Psoas muscle (tissue), 8 donors: ENCODE data around the gene TFPI. TPM values are rescaled to one million over a fixed set of nuclear protein-coding genes. Genes with fewer than 3 reads are reported as not detected.

Experiments used
- ATAC-seq, 4 donors: fragments of 200-7000 bp; cut with Tn5 transposase; one replicate each; pipeline ENCODE4 v1.9.1; 2020; ENCODE audit warnings: moderate library complexity in 3 of 4, mild to moderate bottlenecking in 2 of 4
- DNase-seq, 2 donors: peaks; one replicate each; pipeline ENCODE4 v3.0.0-alpha.2; 2020
- H3K27ac ChIP-seq: fragments of 200-600 bp; one replicate; pipeline ENCODE4 v1.8.0; 2022
- H3K27me3 ChIP-seq, 3 donors: fragments of 200-600 bp in 1 of 3; one replicate each; pipeline versions ENCODE4 v1.6.1 to v1.8.0; 2013 to 2022; ENCODE audit warnings: low read length in 2 of 3, mild to moderate bottlenecking in 2 of 3, moderate library complexity in 1 of 3; ENCODE audit not compliant: insufficient read depth in 3 of 3
- H3K36me3 ChIP-seq, 2 donors: fragments of 200-600 bp in 1 of 2; one replicate each; pipeline versions ENCODE4 v1.6.1 to v1.8.0; 2013 to 2022; ENCODE audit warnings: low read depth in 1 of 2, mild to moderate bottlenecking in 1 of 2, moderate library complexity in 1 of 2; ENCODE audit not compliant: insufficient read depth in 1 of 2
- H3K4me1 ChIP-seq: fragments of 200-600 bp; one replicate; pipeline ENCODE4 v1.8.0; 2022
- H3K4me3 ChIP-seq: fragments of 200-600 bp; one replicate; pipeline ENCODE4 v1.8.0; 2022; ENCODE audit warnings: mild to moderate bottlenecking
- H3K9me3 ChIP-seq: fragments of 200-600 bp; one replicate; pipeline ENCODE4 v1.8.0; 2022
- WGBS, 3 donors: extraction: QIAGEN DNeasy Blood & Tissue Kit; methylation state at CpG; one replicate each; pipeline versions ENCODE4 v1.1.6 to v1.1.7; 2013; 5-methylcytosine and 5-hydroxymethylcytosine counted together
- intact Hi-C, 2 donors: fragments of 100-400 bp; cut with DNase I; formaldehyde crosslinking; loops; one replicate each; pipeline versions ENCODE4 v1.11.0 to v1.14.2; 2022
- polyA plus RNA-seq, 3 donors: library from polyadenylated mRNA; stranded (reverse); fragments of 200-250 nt; gene quantifications; one replicate each; pipeline ENCODE4 v1.2.3, GENCODE V29; 2013
- total RNA-seq, 4 donors: library from RNA; stranded (reverse); fragmentation: NEBNext Ultra II Directional in 2 of 4; extraction: Animal tissue kit (Norgen Biotek cat#: 25700) in 2 of 4; gene quantifications; one replicate each; pipeline versions ENCODE4 v1.2.1 to v1.2.4, GENCODE V29; 2021 to 2023
- TF ChIP-seq, protein P1 (sequence below): fragments of 200-600 bp; IDR thresholded peaks from one replicate; pipeline ENCODE4 v1.8.0; 2022; ENCODE audit warnings: antibody characterized with exemption
- donor health status: healthy with polysubstance abuse.
- donor health status: DM: no; HTN: no; CAD: no; lungs with moderate emphysema.
- donor health status: Bipolar disorder and iron deficiency.
- donor health status: healthy.
- donor health status: DM: yes; HTN: yes; CAD: no.
- donor health status: DM: no; HTN: no; CAD: no.
- donor health status: DM: no; HTN: no; CAD: no.
- donor health status: DM: yes; HTN: yes; CAD: no.

The TFPI gene
- total and polyA plus RNA-seq, 7 donors: 15.0 to 96.0 (median 42.6) TPM

DNA sequence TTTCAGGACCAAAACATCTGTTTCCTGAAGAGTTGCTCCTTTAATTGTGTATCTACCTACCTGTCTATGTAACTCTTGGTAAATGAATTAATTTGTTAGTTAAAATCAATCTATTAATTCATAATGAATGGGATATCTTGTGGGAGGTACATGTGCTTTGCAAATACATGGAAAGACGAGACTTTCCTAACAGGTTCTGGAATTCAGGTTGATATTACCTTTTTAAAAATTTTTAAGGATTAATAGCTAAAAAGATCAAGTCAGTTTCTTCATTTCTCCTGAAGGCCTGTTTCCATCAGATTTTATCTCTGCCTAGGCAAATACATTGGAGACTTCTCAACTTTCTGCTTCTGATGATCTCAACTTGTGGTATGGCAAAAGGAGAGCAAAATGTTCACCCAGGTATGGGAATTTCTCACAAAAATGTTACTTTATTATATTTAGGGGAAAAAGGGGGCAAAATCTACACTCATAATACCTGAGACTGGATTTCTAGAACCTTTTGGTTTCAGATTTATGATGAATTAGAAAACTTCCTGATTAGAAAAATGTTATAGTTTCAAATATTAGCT, 7.4 kb downstream of the TFPI start:
- DNase-seq (no peak), ATAC-seq (no peak)
- Histone ChIP-seq H3K27me3 (no peaks in the 10 kb centered on the region), H3K27ac (peak overlapping the region; percentile 67), H3K9me3 (no peaks in the 10 kb centered on the region), H3K4me1 (peaks cover 59% of the 10 kb centered on the region), H3K36me3 (peaks cover 2 to 3% of the 10 kb centered on the region in 2 donors), H3K4me3 (peak overlapping the region; percentile 9)
- TF ChIP-seq, protein P1, sequence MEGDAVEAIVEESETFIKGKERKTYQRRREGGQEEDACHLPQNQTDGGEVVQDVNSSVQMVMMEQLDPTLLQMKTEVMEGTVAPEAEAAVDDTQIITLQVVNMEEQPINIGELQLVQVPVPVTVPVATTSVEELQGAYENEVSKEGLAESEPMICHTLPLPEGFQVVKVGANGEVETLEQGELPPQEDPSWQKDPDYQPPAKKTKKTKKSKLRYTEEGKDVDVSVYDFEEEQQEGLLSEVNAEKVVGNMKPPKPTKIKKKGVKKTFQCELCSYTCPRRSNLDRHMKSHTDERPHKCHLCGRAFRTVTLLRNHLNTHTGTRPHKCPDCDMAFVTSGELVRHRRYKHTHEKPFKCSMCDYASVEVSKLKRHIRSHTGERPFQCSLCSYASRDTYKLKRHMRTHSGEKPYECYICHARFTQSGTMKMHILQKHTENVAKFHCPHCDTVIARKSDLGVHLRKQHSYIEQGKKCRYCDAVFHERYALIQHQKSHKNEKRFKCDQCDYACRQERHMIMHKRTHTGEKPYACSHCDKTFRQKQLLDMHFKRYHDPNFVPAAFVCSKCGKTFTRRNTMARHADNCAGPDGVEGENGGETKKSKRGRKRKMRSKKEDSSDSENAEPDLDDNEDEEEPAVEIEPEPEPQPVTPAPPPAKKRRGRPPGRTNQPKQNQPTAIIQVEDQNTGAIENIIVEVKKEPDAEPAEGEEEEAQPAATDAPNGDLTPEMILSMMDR: no peak
- WGBS, 3 donors: 92 to 96% (median 92%) methylated on average over 1 of the region's 1 CpG
- intact Hi-C loops: no loop called here

DNA sequence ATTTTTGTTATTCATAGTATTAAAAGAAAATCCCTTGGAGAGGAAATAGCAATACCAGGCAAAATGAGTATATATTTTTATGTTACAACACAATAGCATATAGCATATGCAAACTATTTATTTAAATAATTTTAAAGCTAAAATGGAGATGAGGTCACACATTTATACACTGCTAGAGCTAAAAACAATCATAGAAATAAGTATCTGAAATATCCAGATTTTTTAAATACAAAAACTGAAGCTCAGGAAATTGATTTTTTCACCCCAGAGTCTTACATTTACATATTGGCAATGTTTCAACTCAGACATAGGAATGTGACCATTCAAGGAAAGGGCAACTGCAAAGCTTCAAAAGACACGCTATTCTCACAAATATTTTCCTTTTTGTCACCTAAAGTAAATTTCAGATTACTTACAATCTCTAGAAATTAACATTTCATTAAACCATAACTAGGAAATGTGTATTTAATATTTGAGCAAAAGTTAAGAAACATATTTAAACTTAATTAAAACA, 8.9 kb downstream of the TFPI start:
- TF ChIP-seq, protein P1: no peak
- intact Hi-C loops: no loop called here
- Histone ChIP-seq H3K4me1 (peaks cover 60% of the 10 kb centered on the region), H3K4me3 (peak overlapping the region; percentile 6), H3K36me3 (peaks cover 0 to 3% of the 10 kb centered on the region in 2 donors), H3K9me3 (no peaks in the 10 kb centered on the region), H3K27me3 (no peaks in the 10 kb centered on the region), H3K27ac (peak overlapping the region; percentile 67)
- ATAC-seq (no peak), DNase-seq (no peak)
- 82 to 91% (median 88%) methylated on average over 1 of the region's 1 CpG for WGBS, 3 donors

DNA sequence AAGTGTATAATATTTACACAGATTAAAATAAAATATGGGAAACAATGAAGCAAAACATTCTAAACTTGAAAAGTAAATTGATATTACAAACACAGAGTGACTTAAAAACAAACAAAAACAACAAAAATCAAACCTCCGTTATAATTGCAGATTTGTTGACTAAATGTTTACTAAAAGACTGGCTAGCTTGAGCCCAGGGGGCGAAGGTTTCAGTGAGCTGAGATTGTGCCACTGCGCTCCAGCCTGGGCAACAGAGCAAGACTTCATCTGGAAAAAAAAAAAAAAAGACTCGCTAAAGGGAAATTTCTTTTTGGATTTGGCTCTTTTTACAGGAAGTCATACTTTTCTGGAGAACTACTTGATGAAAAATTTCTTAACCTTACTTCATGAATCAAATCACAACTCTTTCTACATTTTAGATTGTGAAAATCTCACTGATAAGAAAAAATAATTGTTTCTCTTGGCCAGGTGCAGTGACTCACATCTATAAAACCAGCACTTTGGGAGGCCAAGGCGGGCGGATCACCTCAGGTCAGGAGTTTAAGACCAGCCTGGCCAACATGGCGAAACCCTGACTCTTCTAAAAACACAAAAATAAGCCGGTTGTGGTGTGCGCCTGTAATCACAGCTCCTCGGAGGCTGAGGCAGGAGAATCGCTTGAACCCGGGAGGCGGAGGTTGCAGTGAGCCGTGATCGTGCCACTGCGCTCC, 9.7 kb downstream of the TFPI start:
- Histone ChIP-seq H3K27ac (peak overlapping the region; percentile 67), H3K9me3 (no peaks in the 10 kb centered on the region), H3K4me3 (peak overlapping the region; percentile 9), H3K36me3 (peaks cover 0 to 3% of the 10 kb centered on the region in 2 donors), H3K4me1 (peaks cover 57% of the 10 kb centered on the region), H3K27me3 (no peaks in the 10 kb centered on the region)
- ATAC-seq (no peak), DNase-seq (peak in 1 of 2 donors; percentile 50)
- 84 to 90% (median 88%) methylated on average over 16 of the region's 16 CpGs for WGBS, 3 donors
- intact Hi-C loops: no loop called here
- TF ChIP-seq, protein P1: no peak

DNA sequence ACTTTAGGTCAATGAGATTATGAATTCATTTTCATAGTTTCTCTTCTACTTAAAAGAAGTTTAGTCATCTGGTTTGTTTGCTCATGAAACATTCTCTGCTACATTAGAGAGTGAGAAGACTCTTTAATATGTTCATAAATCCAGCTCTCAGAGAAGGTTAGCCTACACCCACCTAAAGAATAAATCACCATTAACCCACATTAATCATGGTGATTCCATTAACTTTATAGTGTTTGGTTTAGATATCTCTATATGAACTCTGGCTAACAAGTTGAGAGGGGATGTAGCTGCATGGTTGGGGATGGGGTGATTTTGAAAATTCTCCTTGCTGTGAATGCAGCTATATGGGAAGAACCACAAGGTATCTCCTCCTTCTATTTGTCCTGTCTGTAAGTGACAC, 10.7 kb downstream of the TFPI start:
- H3K4me1 ChIP-seq: peaks cover 47% of the 10 kb centered on the region
- DNase-seq (no peak), ATAC-seq (no peak)
- H3K36me3 ChIP-seq: peaks cover 0 to 5% of the 10 kb centered on the region in 2 donors
- no peaks in the 10 kb centered on the region for H3K9me3 ChIP-seq
- H3K27me3 ChIP-seq: no peaks in the 10 kb centered on the region
- peak overlapping the region; percentile 67 for H3K27ac ChIP-seq
- H3K4me3 ChIP-seq: peak overlapping the region; percentile 4
- intact Hi-C loops: no loop called here
- TF ChIP-seq, protein P1: no peak
